VCaP (cell line): ENCODE measurements around the gene ATP8A2.

Experiments used
- H3K27ac ChIP-seq: fragments of 450-650 bp; 2 replicates; pipeline ENCODE4 v1.5.1; 2017
- TF ChIP-seq, protein P1 (sequence below): fragments of 450-650 bp; conservative IDR thresholded peaks from 2 replicates; pipeline ENCODE4 v1.5.1; 2017; ENCODE audit warnings: mild to moderate bottlenecking, moderate library complexity

The ATP8A2 gene

DNA sequence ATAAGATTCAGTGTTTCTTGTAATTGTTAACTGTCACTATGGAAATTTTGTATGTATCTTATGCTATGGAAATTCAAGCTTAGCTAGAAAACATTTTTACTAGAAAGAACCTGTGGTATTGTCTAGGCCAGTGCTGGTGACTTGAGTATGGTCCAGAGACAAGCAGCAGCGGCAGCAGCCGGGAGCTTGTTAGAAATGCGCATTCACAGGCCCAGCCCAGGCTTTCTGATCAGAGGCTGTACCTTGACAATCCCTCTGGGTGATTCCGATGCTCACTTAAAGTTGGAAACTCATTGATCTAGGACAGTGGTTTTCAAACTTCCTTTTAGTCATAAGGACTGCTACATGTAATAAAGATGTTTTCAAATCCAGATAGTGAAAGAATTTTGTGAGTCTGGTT, 392.6 kb downstream of the ATP8A2 start:
- TF ChIP-seq, protein P1, sequence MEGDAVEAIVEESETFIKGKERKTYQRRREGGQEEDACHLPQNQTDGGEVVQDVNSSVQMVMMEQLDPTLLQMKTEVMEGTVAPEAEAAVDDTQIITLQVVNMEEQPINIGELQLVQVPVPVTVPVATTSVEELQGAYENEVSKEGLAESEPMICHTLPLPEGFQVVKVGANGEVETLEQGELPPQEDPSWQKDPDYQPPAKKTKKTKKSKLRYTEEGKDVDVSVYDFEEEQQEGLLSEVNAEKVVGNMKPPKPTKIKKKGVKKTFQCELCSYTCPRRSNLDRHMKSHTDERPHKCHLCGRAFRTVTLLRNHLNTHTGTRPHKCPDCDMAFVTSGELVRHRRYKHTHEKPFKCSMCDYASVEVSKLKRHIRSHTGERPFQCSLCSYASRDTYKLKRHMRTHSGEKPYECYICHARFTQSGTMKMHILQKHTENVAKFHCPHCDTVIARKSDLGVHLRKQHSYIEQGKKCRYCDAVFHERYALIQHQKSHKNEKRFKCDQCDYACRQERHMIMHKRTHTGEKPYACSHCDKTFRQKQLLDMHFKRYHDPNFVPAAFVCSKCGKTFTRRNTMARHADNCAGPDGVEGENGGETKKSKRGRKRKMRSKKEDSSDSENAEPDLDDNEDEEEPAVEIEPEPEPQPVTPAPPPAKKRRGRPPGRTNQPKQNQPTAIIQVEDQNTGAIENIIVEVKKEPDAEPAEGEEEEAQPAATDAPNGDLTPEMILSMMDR, result no peak
- H3K27ac ChIP-seq, result no peak overlapping the region

DNA sequence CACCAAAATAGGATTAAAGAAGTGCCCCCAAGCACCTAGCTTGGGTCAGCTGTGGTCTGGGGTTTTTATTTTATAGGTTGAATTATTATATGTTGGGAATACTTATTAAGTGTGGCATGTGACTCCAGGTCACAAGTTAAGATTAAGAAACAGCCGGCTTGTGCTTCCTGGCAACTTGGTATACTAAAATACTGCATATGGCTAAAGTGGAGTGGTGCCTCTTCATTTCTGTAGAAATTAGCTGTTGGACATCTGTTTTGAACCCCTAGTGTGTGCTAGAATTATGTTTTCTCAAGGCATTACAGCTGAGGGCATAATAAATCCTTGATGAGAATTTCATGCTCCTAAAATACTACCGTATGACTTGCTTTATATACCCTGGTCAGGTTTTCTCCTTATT, 393.5 kb downstream of the ATP8A2 start:
- TF ChIP-seq, protein P1, result no peak
- no peak overlapping the region for H3K27ac ChIP-seq

DNA sequence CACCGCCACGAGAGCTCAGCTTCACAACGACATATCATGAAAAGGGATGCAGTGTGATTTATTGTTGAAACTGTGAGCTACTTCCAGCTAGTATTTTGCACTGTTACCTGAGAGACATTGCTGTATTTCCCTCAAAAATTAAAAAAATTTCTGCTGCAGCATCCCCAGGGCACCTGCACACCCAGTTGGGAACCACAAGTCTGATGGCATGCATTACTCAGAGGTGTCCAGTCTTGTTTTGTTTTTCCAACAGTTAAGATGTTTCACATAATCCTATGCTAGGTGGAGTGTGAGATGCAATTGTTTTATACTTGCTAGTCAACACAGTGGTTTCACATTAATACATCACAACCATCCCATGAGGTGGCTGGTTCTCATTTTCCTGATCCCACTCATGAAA, 394.8 kb downstream of the ATP8A2 start:
- TF ChIP-seq, protein P1, result no peak
- no peak overlapping the region for H3K27ac ChIP-seq

GRCh38 chr13:25766991-25767390, 395.2 kb downstream of the ATP8A2 start:
- no peak overlapping the region for H3K27ac ChIP-seq
- TF ChIP-seq, protein P1, result no peak

GRCh38 chr13:25768376-25768775, 396.6 kb downstream of the ATP8A2 start:
- H3K27ac ChIP-seq, result no peak overlapping the region
- TF ChIP-seq, protein P1, result no peak

GRCh38 chr13:25768838-25769237, 397.1 kb downstream of the ATP8A2 start:
- TF ChIP-seq, protein P1, result no peak
- H3K27ac ChIP-seq, result no peak overlapping the region

DNA sequence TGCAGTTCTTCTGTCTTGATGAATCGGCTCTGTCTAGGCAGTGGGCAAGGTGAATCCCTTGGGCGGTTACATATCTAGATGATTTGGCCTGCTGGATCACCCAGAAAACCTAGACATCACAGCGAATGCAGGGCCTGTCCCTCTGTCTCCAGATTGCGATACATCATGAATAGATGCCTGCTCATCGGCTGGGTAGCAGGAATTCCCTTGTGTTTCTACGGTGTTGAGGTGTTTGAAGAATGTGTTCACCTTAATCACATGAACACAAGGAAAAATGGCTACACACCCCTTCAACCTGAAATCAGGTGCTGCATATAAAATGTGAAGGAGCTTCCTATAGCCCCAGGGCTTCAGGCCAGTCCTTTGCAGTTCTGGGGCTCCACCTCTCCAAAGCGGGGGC, 398.8 kb downstream of the ATP8A2 start:
- TF ChIP-seq, protein P1, result no peak
- H3K27ac ChIP-seq, result no peak overlapping the region

DNA sequence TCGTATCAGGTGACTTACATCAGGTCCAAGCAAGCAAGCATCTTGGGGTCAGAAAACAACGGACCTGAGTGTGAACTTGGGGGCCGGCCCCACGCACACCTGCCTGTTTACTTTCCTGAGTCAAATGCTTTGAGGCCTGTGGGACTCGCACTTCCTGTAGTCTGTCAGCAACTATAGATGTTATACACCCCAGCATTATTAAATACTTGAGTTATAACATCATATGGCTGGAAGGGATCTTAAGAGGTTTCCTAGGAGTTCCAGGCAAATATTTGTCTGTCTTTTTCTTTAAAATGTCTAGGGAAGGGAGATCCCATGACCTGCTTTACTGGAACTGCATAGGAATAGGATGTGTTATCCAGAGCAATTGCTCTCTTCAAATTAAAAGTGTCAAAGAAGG, 399.4 kb downstream of the ATP8A2 start:
- H3K27ac ChIP-seq, result no peak overlapping the region
- TF ChIP-seq, protein P1, result no peak
